Endothelial cell of umbilical vein (primary cell): ENCODE results near the gene HNRNPC. TPM values are rescaled to one million over a fixed set of nuclear protein-coding genes. Genes with fewer than 3 reads are reported as not detected.

ENCODE experiments used
- BruUV-seq: library from RNA; stranded (reverse); fragments of 400-500 nt; replicated peaks from 2 replicates; lab custom pipeline; 2021; lab: Mats Ljungman, UMichigan
- CTCF ChIA-PET: fragments of 300-600, 350-600 bp; sonication (Branson Sonifier 250); formaldehyde crosslinking; loops from one replicate; lab custom pipeline; 2021; ENCODE audit warnings: antibody characterized with exemption, inconsistent platforms; lab: Charles Lee
- POLR2A ChIA-PET: fragments of 300-600, 350-600 bp; sonication (Branson Sonifier 250); formaldehyde crosslinking; loops from one replicate; lab custom pipeline; 2021; ENCODE audit warnings: antibody characterized with exemption, inconsistent platforms; lab: Charles Lee
- DNase-seq: peaks from one replicate; pipeline ENCODE4 v3.0.0-alpha.2; 2011; ENCODE audit warnings: low read depth, low spot score
- FAIRE-seq: peaks from 2 replicates; lab custom pipeline; 2011; peaks lifted over from hg19 to GRCh38; lab: Jason Lieb, UNC
- H2AFZ ChIP-seq: 2 replicates; pipeline ENCODE4 v1.6.0; 2012; ENCODE audit warnings: low read depth, low read length, control low read depth, inconsistent platforms
- H3K27ac ChIP-seq: 2 replicates; pipeline ENCODE4 v1.5.1; 2011; ENCODE audit warnings: low read depth, mild to moderate bottlenecking, control low read depth, low read length, moderate library complexity; ENCODE audit not compliant: insufficient read depth
- H3K27me3 ChIP-seq, 2 experiments: 2 replicates each; pipeline versions ENCODE4 v1.6.0 to v1.6.1; 2011; ENCODE audit warnings: low read length in 2 of 2, mixed read lengths in 1 of 2; ENCODE audit not compliant: control insufficient read depth in 2 of 2, insufficient read depth in 2 of 2
- H3K36me3 ChIP-seq, 2 experiments: 2 replicates in 1 of 2; 3 replicates in 1 of 2; pipeline ENCODE4 v1.5.1; 2011; ENCODE audit warnings: low read length in 2 of 2, mild to moderate bottlenecking in 1 of 2, moderate library complexity in 1 of 2; ENCODE audit not compliant: control insufficient read depth in 2 of 2, insufficient read depth in 2 of 2; ENCODE audit errors: extremely low read depth in 1 of 2
- H3K4me1 ChIP-seq: 3 replicates; pipeline ENCODE4 v1.5.1; 2011; ENCODE audit warnings: mild to moderate bottlenecking, low read length; ENCODE audit not compliant: control insufficient read depth, insufficient read depth; ENCODE audit errors: extremely low read depth
- H3K4me2 ChIP-seq: 2 replicates; pipeline ENCODE4 v1.6.1; 2011; ENCODE audit warnings: low read length, control low read depth, mixed read lengths; ENCODE audit not compliant: insufficient read depth
- H3K4me3 ChIP-seq, 3 experiments: fragments of 200-600 bp in 1 of 3; sonication (generic), shearing (Covaris generic) in 1 of 3; replicated peaks in 1 of 3; 2 replicates each; pipeline ENCODE4 v1.5.1; 2011 to 2016; ENCODE audit warnings: control low read depth in 3 of 3, low read length in 3 of 3, mild to moderate bottlenecking in 2 of 3, inconsistent platforms in 1 of 3, low read depth in 1 of 3, moderate library complexity in 1 of 3; ENCODE audit not compliant: insufficient read depth in 1 of 3
- H3K79me2 ChIP-seq: 2 replicates; pipeline ENCODE4 v1.6.0; 2012; ENCODE audit warnings: low read length, inconsistent platforms; ENCODE audit not compliant: control insufficient read depth, insufficient read depth
- H3K9ac ChIP-seq: replicated peaks from 2 replicates; pipeline ENCODE3; 2011; ENCODE audit warnings: low read length, control low read depth; ENCODE audit not compliant: insufficient read depth; ENCODE audit errors: extremely low read depth
- H3K9me1 ChIP-seq: replicated peaks from 3 replicates; pipeline ENCODE4 v1.6.0; 2011; ENCODE audit warnings: mild to moderate bottlenecking, low read length; ENCODE audit not compliant: control insufficient read depth, insufficient read depth; ENCODE audit errors: extremely low read depth
- H3K9me3 ChIP-seq: replicated peaks from 2 replicates; pipeline ENCODE4 v1.5.1; 2012; ENCODE audit warnings: low read length, inconsistent platforms; ENCODE audit not compliant: control insufficient read depth, insufficient read depth
- H4K20me1 ChIP-seq: replicated peaks from 2 replicates; pipeline ENCODE3; 2011; ENCODE audit warnings: mild to moderate bottlenecking, low read length; ENCODE audit not compliant: control insufficient read depth, insufficient read depth; ENCODE audit errors: extremely low read depth
- CTCF ChIP-seq, 2 donors: IDR thresholded peaks; 1 replicate in 1 of 2; 2 replicates in 1 of 2; pipeline ENCODE4 v1.5.1; 2011; ENCODE audit warnings: low read length in 2 of 2, mild to moderate bottlenecking in 2 of 2, moderate library complexity in 2 of 2, control low read depth in 1 of 2, inconsistent platforms in 1 of 2, low read depth in 1 of 2; ENCODE audit not compliant: insufficient read depth in 1 of 2; ENCODE audit errors: extremely low read depth in 1 of 2
- EZH2 ChIP-seq: IDR thresholded peaks from 2 replicates; pipeline ENCODE4 v1.6.1; 2012; ENCODE audit warnings: borderline replicate concordance, low read depth, mild to moderate bottlenecking, moderate library complexity, low read length, inconsistent platforms; ENCODE audit not compliant: severe bottlenecking
- FOS ChIP-seq: IDR thresholded peaks from 2 replicates; pipeline ENCODE4 v1.6.1; 2011; ENCODE audit warnings: mild to moderate bottlenecking, low read length, moderate library complexity, borderline replicate concordance; ENCODE audit not compliant: insufficient read depth
- GATA2 ChIP-seq: IDR thresholded peaks from 2 replicates; pipeline ENCODE4 v1.7.0; 2011; ENCODE audit warnings: low read depth, mild to moderate bottlenecking, moderate library complexity, mixed read lengths, low read length; ENCODE audit not compliant: insufficient read length, insufficient read depth
- JUN ChIP-seq: IDR thresholded peaks from 2 replicates; pipeline ENCODE4 v1.6.1; 2011; ENCODE audit warnings: borderline replicate concordance, low read depth; ENCODE audit not compliant: insufficient read length, insufficient read depth
- MAX ChIP-seq: IDR thresholded peaks from 2 replicates; pipeline ENCODE4 v1.6.1; 2011; ENCODE audit not compliant: insufficient read depth, insufficient read length
- MYC ChIP-seq: IDR thresholded peaks from one replicate; pipeline ENCODE4 v1.6.1; 2011; ENCODE audit warnings: mild to moderate bottlenecking, low read depth, low read length
- POLR2A ChIP-seq: IDR thresholded peaks from 2 replicates; pipeline ENCODE4 v1.6.1; 2012; ENCODE audit warnings: low read depth, mild to moderate bottlenecking, control low read depth, low read length
- POLR2AphosphoS5 ChIP-seq: IDR thresholded peaks from 2 replicates; pipeline ENCODE4 v1.6.1; 2012; ENCODE audit warnings: low read depth, mild to moderate bottlenecking, control low read depth, low read length, moderate library complexity; ENCODE audit not compliant: insufficient read depth
- dilution Hi-C: fragments of 300-500 bp; cut with MboI; formaldehyde crosslinking; loops from one replicate; pipeline ENCODE4 v1.15.0; 2019; ENCODE audit warnings: low sequenced_read_pairs; ENCODE audit not compliant: extremely low pct_ligation_motif_present
- intact Hi-C: fragments of 100-400 bp; cut with micrococcal nuclease; formaldehyde crosslinking; loops from one replicate; pipeline ENCODE4 v1.10.0; 2022
- polyA plus RNA-seq, 4 experiments: library from polyadenylated mRNA; depleted of rRNA in 3 of 4; stranded (reverse) in 3 of 4; unstranded in 1 of 4; fragments of >200 nt; gene quantifications; 2 replicates each; pipeline versions ENCODE4 v1.2.1 to v1.2.3, GENCODE V29; 2011 to 2012; ENCODE audit warnings: missing spikeins in 1 of 4
- total RNA-seq: library from RNA; stranded (reverse); gene quantifications from 2 replicates; pipeline ENCODE4 v1.2.3, GENCODE V29; 2021

The HNRNPC gene
- total and polyA plus RNA-seq, 2 donors (not counting 3 experiments of a cell fraction or from before 2014, with no cell fraction given): 531 to 674 TPM

DNA sequence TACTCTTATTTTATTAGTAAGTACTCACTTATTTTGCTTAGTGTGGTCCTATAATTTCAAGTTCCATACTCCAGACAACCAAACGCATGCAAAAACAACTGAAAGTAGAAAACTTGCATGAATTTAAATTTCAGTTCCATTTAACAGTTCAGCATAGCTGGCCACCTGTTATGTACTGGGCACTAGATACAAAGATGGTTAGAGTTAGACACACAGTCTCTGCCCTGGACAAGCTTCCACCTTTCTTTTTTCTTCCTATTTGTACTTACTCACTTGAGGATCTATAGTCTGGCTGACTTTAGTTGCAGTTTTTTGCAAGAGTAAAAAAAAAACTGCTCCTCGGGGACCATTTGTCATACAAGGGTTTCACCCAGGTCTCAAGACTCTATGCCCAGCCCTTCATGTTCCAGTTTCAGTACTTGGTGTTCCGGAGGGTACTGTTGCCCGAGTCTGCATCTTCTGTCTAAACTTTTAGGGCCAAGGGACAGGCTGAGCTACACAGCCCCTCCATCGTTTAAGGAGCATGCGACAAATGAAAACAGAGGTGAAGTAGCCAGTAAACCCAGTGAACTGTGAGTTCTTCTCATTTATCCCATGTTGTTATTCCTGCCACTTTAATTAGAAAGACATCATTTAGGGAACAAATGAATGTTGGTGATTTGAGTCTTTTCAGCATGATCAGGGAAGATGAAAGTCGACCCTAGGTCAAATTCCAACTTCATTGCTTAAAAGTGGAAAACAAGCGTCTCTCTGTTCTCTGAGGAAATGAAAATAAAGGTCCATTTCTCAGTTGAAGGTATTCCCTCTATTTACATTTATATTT is 33.0 kb upstream of the HNRNPC start:
- Histone ChIP-seq H3K36me3 (no peaks in the 10 kb centered on the region), H3K27me3 (peaks cover 14 to 20% of the 10 kb centered on the region in 2 experiments), H3K27ac (no peak overlapping the region), H3K4me2 (no peak overlapping the region), H2AFZ (no peak overlapping the region), H3K79me2 (no peaks in the 10 kb centered on the region), H3K9me3 (no peaks in the 10 kb centered on the region), H3K4me3 (no peak overlapping the region), H3K4me1 (peaks cover 4% of the 10 kb centered on the region), H4K20me1 (no peaks in the 10 kb centered on the region), H3K9me1 (no peaks in the 10 kb centered on the region), H3K9ac (no peak overlapping the region)
- DNase-seq (no peak), FAIRE-seq (no peak)
- POLR2A ChIA-PET: no interaction called here
- intact Hi-C loops (no loop called here), dilution Hi-C loops (no loop called here)
- no TSS peak for BruUV-seq
- CTCF ChIA-PET: no interaction called here
- TF ChIP-seq MAX: no peak
- TF ChIP-seq POLR2A: no peak

GRCh38 chr14:21300892-21301291 is 31.6 kb upstream of the HNRNPC start:
- Histone ChIP-seq H3K79me2 (no peaks in the 10 kb centered on the region), H3K9me1 (no peaks in the 10 kb centered on the region), H4K20me1 (no peaks in the 10 kb centered on the region), H3K27me3 (peaks cover 14 to 20% of the 10 kb centered on the region in 2 experiments), H2AFZ (peak overlapping the region; percentile 67), H3K36me3 (no peaks in the 10 kb centered on the region), H3K9ac (no peak overlapping the region), H3K4me1 (peaks cover 4% of the 10 kb centered on the region), H3K27ac (no peak overlapping the region), H3K4me3 (peak overlapping the region in 2 of 3 experiments; percentile 12 to 17), H3K4me2 (no peak overlapping the region), H3K9me3 (no peaks in the 10 kb centered on the region)
- no peak for DNase-seq
- intact Hi-C loops: no loop called here
- ChIA-PET CTCF (no interaction called here), POLR2A (no interaction called here)
- dilution Hi-C loops: no loop called here
- TF ChIP-seq MAX: no peak
- peak; percentile 58 for TF ChIP-seq EZH2
- no peak for TF ChIP-seq FOS
- TF ChIP-seq POLR2AphosphoS5: no peak
- TF ChIP-seq MYC: no peak
- peak in 1 of 2 donors; percentile 11 for TF ChIP-seq CTCF (IDR thresholded peaks at IDR 0.05; ENCODE audit: extremely low read depth in 1 of 2, insufficient read depth in 1 of 2, low read depth in 1 of 2, low read length in 2 of 2)
- no peak for TF ChIP-seq GATA2
- TF ChIP-seq POLR2A: no peak
- no peak for TF ChIP-seq JUN
- no peak for FAIRE-seq
- BruUV-seq: no TSS peak
